H9 (cell line): ENCODE measurements around the gene RASGEF1C. TPM values are rescaled to one million over a fixed set of nuclear protein-coding genes. Genes with fewer than 3 reads are reported as not detected.

Experiments used
- DNase-seq: peaks from one replicate; pipeline ENCODE4 v3.0.0-alpha.2; 2017
- H2AFZ ChIP-seq: one replicate; pipeline ENCODE4 v1.6.1; 2013; ENCODE audit warnings: mild to moderate bottlenecking, low read length, control low read depth, moderate library complexity
- H2AK5ac ChIP-seq: 2 replicates; pipeline ENCODE4 v1.6.1; 2013; ENCODE audit warnings: low read length, control low read depth, mixed read lengths; ENCODE audit not compliant: insufficient read length
- H2BK120ac ChIP-seq: one replicate; pipeline ENCODE4 v1.6.1; 2013; ENCODE audit warnings: low read depth, mild to moderate bottlenecking, low read length, control low read depth, inconsistent platforms; ENCODE audit not compliant: poor library complexity, severe bottlenecking
- H2BK12ac ChIP-seq: 2 replicates; pipeline ENCODE4 v1.6.1; 2013; ENCODE audit warnings: low read length, control low read depth, mixed read lengths, low read depth; ENCODE audit not compliant: insufficient read length
- H2BK15ac ChIP-seq: 2 replicates; pipeline ENCODE4 v1.6.1; 2013; ENCODE audit warnings: low read depth, low read length, control low read depth
- H2BK20ac ChIP-seq: one replicate; pipeline ENCODE4 v1.6.1; 2013; ENCODE audit warnings: low read depth, mild to moderate bottlenecking, low read length, control low read depth, inconsistent platforms; ENCODE audit not compliant: poor library complexity, severe bottlenecking
- H2BK5ac ChIP-seq: 2 replicates; pipeline ENCODE4 v1.6.1; 2013; ENCODE audit warnings: low read length, control low read depth, mixed read lengths; ENCODE audit not compliant: insufficient read length
- H3K14ac ChIP-seq: 2 replicates; pipeline ENCODE4 v1.6.1; 2013; ENCODE audit warnings: low read length, control low read depth; ENCODE audit not compliant: insufficient read depth
- H3K18ac ChIP-seq: 2 replicates; pipeline ENCODE4 v1.6.1; 2013; ENCODE audit warnings: low read depth, mild to moderate bottlenecking, mixed read lengths, low read length, control low read depth; ENCODE audit not compliant: insufficient read length
- H3K23ac ChIP-seq: 2 replicates; pipeline ENCODE4 v1.6.1; 2013; ENCODE audit warnings: low read length, control low read depth, mixed read lengths, low read depth; ENCODE audit not compliant: insufficient read length
- H3K23me2 ChIP-seq: 2 replicates; pipeline ENCODE4 v1.6.1; 2013; ENCODE audit warnings: low read depth, mild to moderate bottlenecking, mixed read lengths, low read length, control low read depth; ENCODE audit not compliant: insufficient read length, poor library complexity, severe bottlenecking
- H3K27ac ChIP-seq: 2 replicates; pipeline ENCODE4 v1.5.1; 2013; ENCODE audit warnings: low read length, control low read depth, mixed read lengths, low read depth; ENCODE audit not compliant: insufficient read length
- H3K27me3 ChIP-seq: 2 replicates; pipeline ENCODE4 v1.6.1; 2013; ENCODE audit warnings: low read length, control low read depth, inconsistent platforms; ENCODE audit not compliant: insufficient read depth
- H3K4ac ChIP-seq: 2 replicates; pipeline ENCODE4 v1.6.1; 2013; ENCODE audit warnings: low read depth, mild to moderate bottlenecking, control low read depth, inconsistent platforms, low read length, moderate library complexity
- H3K4me1 ChIP-seq: 2 replicates; pipeline ENCODE4 v1.6.1; 2013; ENCODE audit warnings: low read length, control low read depth, inconsistent platforms; ENCODE audit not compliant: insufficient read depth
- H3K4me2 ChIP-seq: 2 replicates; pipeline ENCODE4 v1.6.1; 2013; ENCODE audit warnings: low read length, control low read depth, mixed read lengths; ENCODE audit not compliant: insufficient read length, insufficient read depth
- H3K56ac ChIP-seq: 2 replicates; pipeline ENCODE4 v1.6.1; 2013; ENCODE audit warnings: low read depth, mild to moderate bottlenecking, mixed read lengths, low read length, control low read depth; ENCODE audit not compliant: insufficient read length
- H3K79me1 ChIP-seq: 2 replicates; pipeline ENCODE4 v1.6.1; 2013; ENCODE audit warnings: low read depth, mild to moderate bottlenecking, moderate library complexity, low read length, control low read depth, inconsistent platforms; ENCODE audit not compliant: insufficient read depth, poor library complexity, severe bottlenecking
- H3K79me2 ChIP-seq: 2 replicates; pipeline ENCODE4 v1.6.1; 2013; ENCODE audit warnings: low read length, control low read depth, inconsistent platforms; ENCODE audit not compliant: insufficient read depth
- H3K9ac ChIP-seq: 2 replicates; pipeline ENCODE4 v1.6.1; 2013; ENCODE audit warnings: low read length, control low read depth, mixed read lengths; ENCODE audit not compliant: insufficient read length; ENCODE audit errors: extremely low read depth
- H3K9me3 ChIP-seq: one replicate; pipeline ENCODE4 v1.6.1; 2013; ENCODE audit warnings: low read depth, low read length, inconsistent platforms; ENCODE audit not compliant: control insufficient read depth
- H3T11ph ChIP-seq: one replicate; pipeline ENCODE4 v1.6.1; 2013; ENCODE audit warnings: mild to moderate bottlenecking, low read length, control low read depth, inconsistent platforms
- H4K20me1 ChIP-seq: one replicate; pipeline ENCODE4 v1.6.1; 2013; ENCODE audit not compliant: control insufficient read depth, insufficient read length, insufficient read depth
- H4K5ac ChIP-seq: 2 replicates; pipeline ENCODE4 v1.6.1; 2013; ENCODE audit warnings: low read depth, mild to moderate bottlenecking, mixed read lengths, low read length, control low read depth; ENCODE audit not compliant: insufficient read length
- H4K8ac ChIP-seq: replicated peaks from 2 replicates; pipeline ENCODE4 v1.6.1; 2013; ENCODE audit warnings: low read length, control low read depth, mixed read lengths, low read depth; ENCODE audit not compliant: insufficient read length
- H4K91ac ChIP-seq: 2 replicates; pipeline ENCODE4 v1.6.1; 2013; ENCODE audit warnings: low read depth, mild to moderate bottlenecking, moderate library complexity, mixed read lengths, low read length, control low read depth; ENCODE audit not compliant: insufficient read length
- H3K27ac Mint-ChIP-seq, 3 experiments: 2 replicates in 2 of 3; 3 replicates in 1 of 3; pipeline ENCODE4 v1.8.0; 2020 to 2021; ENCODE audit warnings: mixed read lengths in 3 of 3, mild to moderate bottlenecking in 1 of 3, moderate library complexity in 1 of 3
- H3K27me3 Mint-ChIP-seq: 2 replicates; pipeline ENCODE4 v1.8.0; 2021; ENCODE audit warnings: low read depth, mild to moderate bottlenecking, moderate library complexity, mixed read lengths
- H3K36me3 Mint-ChIP-seq, 3 experiments: 2 replicates in 2 of 3; 3 replicates in 1 of 3; pipeline ENCODE4 v1.8.0; 2020 to 2021; ENCODE audit warnings: low read depth in 3 of 3, mixed read lengths in 3 of 3; ENCODE audit not compliant: insufficient read depth in 1 of 3
- H3K4me1 Mint-ChIP-seq, 2 experiments: 2 replicates each; pipeline ENCODE4 v1.8.0; 2020; ENCODE audit warnings: mixed read lengths in 2 of 2
- H3K4me3 Mint-ChIP-seq, 2 experiments: 2 replicates in 1 of 2; 3 replicates in 1 of 2; pipeline ENCODE4 v1.8.0; 2020 to 2021; ENCODE audit warnings: mild to moderate bottlenecking in 2 of 2, mixed read lengths in 2 of 2, moderate library complexity in 1 of 2
- H3K9me3 Mint-ChIP-seq, 2 experiments: 2 replicates in 1 of 2; 3 replicates in 1 of 2; pipeline ENCODE4 v1.8.0; 2020; ENCODE audit warnings: mild to moderate bottlenecking in 2 of 2, mixed read lengths in 2 of 2, moderate library complexity in 1 of 2
- CTCF ChIP-seq: fragments of 200-600 bp; sonication (generic); conservative IDR thresholded peaks from 3 replicates; pipeline ENCODE4 v1.8.0; 2021; ENCODE audit warnings: antibody characterized with exemption, mild to moderate bottlenecking
- WGBS: extraction: QIAGEN DNeasy Blood & Tissue Kit; methylation state at CpG from one replicate; pipeline ENCODE4 v1.1.7; 2013; ENCODE audit warnings: missing lambda C conversion rate, low lambda C conversion rate, mixed read lengths; ENCODE audit not compliant: insufficient read length; ENCODE audit errors: extremely low coverage; 5-methylcytosine and 5-hydroxymethylcytosine counted together
- total RNA-seq: library from RNA; stranded (reverse); gene quantifications from 2 replicates; pipeline ENCODE4 v1.2.1, GENCODE V29; 2021

RASGEF1C gene
- total RNA-seq, 1 experiment from 2014 or later = 0.83 TPM

GRCh38 chr5:180078348-180078747 lies 130.7 kb downstream of the RASGEF1C start:
- H3K27ac Mint-ChIP-seq = no peak overlapping the region
- no peaks in the 10 kb centered on the region for H4K20me1 ChIP-seq
- no peaks in the 10 kb centered on the region for H3K9me3 ChIP-seq
- no peak overlapping the region for H4K91ac ChIP-seq
- H3K27me3 ChIP-seq = no peaks in the 10 kb centered on the region
- no peak overlapping the region for H2BK20ac ChIP-seq
- H4K8ac ChIP-seq = no peak overlapping the region
- no peak overlapping the region for H3T11ph ChIP-seq
- H3K23me2 ChIP-seq = no peaks in the 10 kb centered on the region
- peaks cover 24 to 30% of the 10 kb centered on the region in 2 experiments for H3K4me1 Mint-ChIP-seq
- H2BK5ac ChIP-seq = no peak overlapping the region
- H4K5ac ChIP-seq = no peak overlapping the region
- no peaks in the 10 kb centered on the region for H3K79me2 ChIP-seq
- H3K56ac ChIP-seq = no peak overlapping the region
- H3K4ac ChIP-seq = no peak overlapping the region
- no peak overlapping the region for H2BK15ac ChIP-seq
- H3K18ac ChIP-seq = no peak overlapping the region
- no peak overlapping the region for H3K4me2 ChIP-seq
- no peak overlapping the region for H3K14ac ChIP-seq
- no peak overlapping the region for H3K4me3 Mint-ChIP-seq
- TF ChIP-seq CTCF = no peak
- WGBS = no CpG with 5 or more reads among the region's 9 CpGs
- no peak overlapping the region for H2BK120ac ChIP-seq
- H3K23ac ChIP-seq = no peak overlapping the region
- H3K79me1 ChIP-seq = no peaks in the 10 kb centered on the region
- no peak overlapping the region for H3K27ac ChIP-seq
- no peak overlapping the region for H2AFZ ChIP-seq
- H3K36me3 Mint-ChIP-seq = peaks cover 17 to 32% (median 20%) of the 10 kb centered on the region in 3 experiments
- no peak overlapping the region for H2BK12ac ChIP-seq
- peaks cover under 1% of the 10 kb centered on the region; the same call in 1 of the 2 replicates for H3K4me1 ChIP-seq
- no peak for DNase-seq
- H2AK5ac ChIP-seq = no peak overlapping the region
- H3K9me3 Mint-ChIP-seq = peaks cover 24 to 26% of the 10 kb centered on the region in 2 experiments
- no peak overlapping the region for H3K9ac ChIP-seq
- peaks cover 12% of the 10 kb centered on the region for H3K27me3 Mint-ChIP-seq
